Measurements from ENCODE around the gene NSD1.
A peak's percentile ranks its signal among the peaks of the same experiment; 100 is the strongest.
"Not testable (repeated sequence)": the region's sequence is repeated elsewhere in the genome, so short reads cannot be mapped to it uniquely, and the experiment has no call there.

NSD1 gene

DNA sequence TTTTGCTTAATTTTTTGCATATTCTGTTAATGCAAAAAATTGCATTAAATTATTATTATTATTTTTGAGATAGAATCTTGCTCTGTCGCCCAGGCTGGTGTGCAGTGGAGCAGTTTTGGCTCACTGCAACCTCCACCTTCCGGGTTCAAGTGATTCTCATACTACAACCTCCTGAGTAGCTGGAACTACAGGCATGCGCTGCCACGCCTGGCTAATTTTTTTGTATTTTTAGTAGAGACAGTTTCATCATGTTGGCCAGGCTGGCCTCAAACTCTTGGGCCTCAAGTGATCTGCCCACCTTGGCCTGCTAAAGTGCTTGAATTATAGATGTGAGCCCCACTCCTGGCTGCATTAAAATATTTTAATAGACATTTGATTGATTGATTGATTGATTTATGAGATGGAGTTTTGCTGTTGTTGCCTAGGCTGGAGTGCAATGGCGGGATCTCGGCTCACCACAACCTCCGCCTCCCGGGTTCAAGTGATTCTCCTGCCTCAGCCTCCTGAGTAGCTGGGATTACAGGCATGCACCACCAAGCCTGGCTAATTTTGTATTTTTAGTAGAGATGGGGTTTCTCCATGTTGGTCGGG lies 44.4 kb downstream of the NSD1 start:
- DNase-seq, result not testable (repeated sequence)

GRCh38 chr5:177178733-177179304 lies 45.2 kb downstream of the NSD1 start:
- no peak for DNase-seq

- no peak for DNase-seq
Measured at GRCh38 chr5:177179431-177179830, 45.9 kb downstream of the NSD1 start.

- DNase-seq, result no peak
Measured at GRCh38 chr5:177183142-177183541, 49.6 kb downstream of the NSD1 start.

DNA sequence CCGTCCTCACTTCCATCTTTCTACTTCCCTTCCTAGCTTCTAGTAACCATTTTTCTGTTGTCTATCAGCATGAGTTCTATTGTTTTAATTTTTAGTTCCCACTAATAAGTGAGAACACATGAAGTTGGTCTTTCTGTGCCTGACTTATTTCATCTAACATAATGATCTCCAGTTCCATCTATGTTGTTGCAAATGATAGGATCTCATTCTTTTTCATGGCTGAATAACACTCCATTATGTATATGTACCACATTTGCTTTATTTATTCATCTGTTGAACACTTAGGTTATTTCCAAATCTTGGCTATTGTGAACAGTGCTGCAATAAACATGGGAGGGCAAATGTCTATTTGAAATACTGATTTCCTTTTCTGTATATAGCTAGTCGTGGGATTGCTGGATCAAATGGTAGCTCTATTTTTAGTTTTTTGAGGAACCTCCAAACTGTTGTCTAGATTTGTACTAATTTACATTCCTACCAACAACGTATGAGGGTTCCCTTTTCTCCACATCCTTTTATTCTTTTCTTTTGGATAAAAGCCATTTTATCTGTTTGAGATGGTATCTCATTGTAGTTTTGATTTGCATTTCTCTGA lies 50.3 kb downstream of the NSD1 start:
- DNase-seq, result no peak

DNA sequence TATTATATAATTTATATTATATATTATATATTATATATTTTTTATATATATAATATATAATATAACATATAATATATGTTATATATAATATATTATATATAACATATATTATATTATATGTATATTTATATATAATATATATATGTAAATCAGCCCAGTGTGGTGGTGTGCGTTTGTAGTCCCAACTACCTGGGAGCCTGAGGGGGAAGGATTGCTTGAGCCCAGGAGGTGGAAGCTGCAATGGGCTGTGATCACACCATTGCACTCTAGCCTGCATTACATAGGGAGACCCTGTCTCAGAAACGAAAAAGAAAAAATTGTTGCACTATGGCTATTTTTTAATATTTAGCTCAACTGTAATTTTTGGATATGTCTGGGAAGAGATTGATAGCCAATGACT lies 52.4 kb downstream of the NSD1 start:
- DNase-seq, result no peak

DNA sequence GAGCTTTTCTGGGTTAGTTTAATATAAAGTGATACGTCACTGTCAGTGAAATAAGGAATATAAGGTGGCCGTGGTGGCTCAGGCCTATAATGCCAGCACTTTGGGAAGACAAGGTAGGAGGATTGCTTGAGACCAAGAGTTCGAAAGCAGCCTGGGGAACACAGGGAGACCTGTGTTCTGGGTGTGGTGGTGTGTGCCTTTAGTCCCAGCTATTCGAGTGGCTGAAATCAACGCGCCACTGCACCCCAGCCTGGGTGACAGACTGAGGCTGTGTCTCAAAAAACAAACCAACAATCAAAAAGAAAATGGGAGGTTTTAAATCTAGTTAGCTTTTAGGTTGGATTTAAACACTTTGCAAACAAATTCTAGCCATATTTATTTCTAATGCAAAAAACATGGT lies 53.1 kb downstream of the NSD1 start:
- no peak for DNase-seq

- DNase-seq, result no peak
Measured at GRCh38 chr5:177188775-177189174, 55.2 kb downstream of the NSD1 start.

DNA sequence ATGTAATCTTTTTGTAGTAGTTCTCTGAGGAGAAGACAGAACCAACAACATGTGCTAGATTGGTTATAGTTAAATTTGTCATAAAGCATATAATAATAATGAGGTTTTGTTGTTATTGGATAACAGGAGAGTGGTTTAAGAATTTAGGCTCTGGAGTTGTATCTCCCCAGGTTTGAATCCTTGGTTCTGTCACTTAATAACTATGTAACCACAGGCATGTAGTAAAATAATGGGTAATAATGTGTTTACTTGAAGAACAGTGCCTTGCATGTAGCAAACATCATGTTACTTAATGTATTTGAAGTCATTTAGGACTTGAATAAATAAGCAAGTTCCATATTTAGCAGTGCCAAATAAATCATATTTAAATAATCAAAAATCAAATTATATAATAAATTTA lies 55.8 kb downstream of the NSD1 start:
- DNase-seq, result no peak

DNA sequence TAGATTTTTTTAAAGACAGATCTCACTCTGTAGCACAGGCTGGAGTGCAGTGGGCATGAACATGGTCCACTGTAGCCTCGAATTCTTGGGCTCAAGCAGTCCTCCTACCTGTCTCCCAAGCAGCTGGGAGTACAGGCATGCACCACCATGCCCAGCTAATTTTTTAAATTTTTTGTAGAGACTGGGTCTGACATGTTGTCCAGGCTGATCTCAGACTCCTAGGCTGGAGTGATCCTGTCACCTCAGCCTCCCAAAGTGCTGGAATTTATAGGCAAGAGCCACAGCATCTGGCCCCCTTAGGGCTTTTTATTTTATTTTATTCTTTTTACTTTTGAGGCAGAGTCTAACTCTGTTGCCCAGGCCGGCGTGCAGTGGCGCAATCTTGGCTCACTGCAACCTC lies 56.4 kb downstream of the NSD1 start:
- no peak for DNase-seq

DNA sequence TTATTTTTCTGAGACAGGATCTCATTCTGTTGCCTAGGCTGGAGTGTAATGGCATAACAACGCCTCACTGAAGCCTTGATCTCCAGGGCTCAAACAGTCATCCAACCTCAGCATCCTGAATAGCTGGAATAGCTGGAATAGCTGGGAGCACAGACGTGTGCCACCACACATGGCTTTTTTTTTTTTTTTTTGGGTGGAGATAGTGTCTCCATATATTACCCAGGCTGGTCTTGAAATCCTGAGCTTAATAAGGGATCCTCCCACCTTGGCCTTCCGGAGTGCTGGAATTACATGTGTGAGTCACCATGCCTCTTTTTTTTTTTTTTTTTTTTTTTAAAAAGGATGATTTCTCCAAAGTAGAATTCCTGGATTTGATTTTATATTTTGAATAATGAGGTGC lies 60.7 kb downstream of the NSD1 start:
- DNase-seq, result peak; percentile 56

DNA sequence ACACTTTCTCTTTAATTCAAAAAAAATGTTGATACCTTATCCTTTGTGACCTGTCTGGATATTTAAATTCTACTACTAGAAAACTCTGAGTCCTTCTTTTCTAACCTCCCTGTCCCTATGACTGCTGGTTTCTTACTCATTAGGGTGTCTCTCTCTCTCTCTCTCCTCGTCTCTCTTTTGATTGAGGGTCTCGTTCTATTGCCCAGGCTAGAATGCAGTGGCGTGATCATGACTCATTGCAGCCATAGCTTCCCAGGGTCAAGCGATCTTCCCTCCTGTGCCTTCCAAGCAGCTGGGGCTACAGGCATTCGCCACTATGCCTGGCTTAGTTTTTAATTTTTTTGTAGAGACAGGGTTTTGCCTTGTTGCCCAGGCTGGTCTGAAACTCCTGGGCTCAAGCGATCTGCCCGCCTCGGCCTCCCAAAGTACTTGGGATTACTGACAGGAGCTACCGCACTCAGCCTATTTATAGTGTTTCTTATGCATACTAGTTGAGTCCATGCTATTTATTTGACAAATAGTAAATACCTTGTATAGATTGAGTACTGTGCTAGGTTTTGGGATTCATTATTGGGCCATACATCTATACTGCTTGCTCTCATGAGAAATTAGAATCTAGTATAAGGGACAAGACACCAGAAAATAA lies 61.9 kb downstream of the NSD1 start:
- DNase-seq, result no peak

DNA sequence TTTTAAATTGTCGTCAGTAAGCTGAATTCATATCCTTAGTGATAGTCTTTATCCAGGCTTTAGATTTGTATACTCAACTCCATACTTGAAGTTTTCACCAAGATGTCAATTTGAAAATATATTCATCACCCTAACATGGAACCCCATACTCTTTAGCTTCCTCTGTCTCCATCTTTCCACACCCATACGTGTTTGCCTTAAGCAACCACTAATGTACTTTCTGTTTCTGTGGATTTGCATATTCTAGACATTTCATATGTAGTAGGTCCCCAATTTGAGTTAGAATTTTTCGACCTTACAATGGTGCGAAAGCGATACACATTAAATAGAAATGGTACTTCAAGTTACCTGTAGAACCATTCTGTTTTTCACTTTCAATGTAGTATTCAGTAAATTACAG lies 65.2 kb downstream of the NSD1 start:
- no peak for DNase-seq

DNA sequence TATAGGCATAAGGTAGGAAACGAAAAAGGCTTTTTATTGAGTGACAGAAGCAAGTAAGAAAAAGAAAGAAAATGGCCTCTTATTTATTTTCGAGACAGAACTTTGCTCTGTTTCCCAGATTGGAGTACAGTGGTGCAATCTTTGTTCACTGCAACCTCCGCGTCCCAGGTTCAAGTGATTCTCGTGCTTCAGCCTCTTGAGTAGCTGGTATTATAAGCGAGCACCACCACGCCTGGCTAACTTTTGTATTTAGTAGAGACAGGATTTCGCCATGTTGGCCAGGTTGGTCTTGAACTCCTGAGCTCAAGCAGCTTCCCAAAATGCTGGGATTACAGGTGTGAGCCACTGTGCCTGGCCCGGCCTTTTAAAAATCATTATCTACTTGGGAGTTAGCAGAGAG lies 70.7 kb downstream of the NSD1 start:
- no peak for DNase-seq

DNA sequence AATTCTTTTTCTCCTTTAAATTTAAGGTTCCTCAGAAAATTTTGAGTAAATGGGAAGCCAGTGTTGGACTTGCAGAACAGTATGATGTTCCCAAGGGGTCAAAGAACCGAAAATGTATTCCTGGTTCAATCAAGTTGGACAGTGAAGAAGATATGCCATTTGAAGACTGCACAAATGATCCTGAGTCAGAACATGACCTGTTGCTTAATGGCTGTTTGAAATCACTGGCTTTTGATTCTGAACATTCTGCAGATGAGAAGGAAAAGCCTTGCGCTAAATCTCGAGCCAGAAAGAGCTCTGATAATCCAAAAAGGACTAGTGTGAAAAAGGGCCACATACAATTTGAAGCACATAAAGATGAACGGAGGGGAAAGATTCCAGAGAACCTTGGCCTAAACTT lies 76.0 kb downstream of the NSD1 start:
- no peak for DNase-seq

GRCh38 chr5:177212242-177212641 lies 78.7 kb downstream of the NSD1 start:
- DNase-seq, result no peak

- no peak for DNase-seq
Measured at GRCh38 chr5:177220576-177220975, 87.0 kb downstream of the NSD1 start.

GRCh38 chr5:177222269-177222668 lies 88.7 kb downstream of the NSD1 start:
- no peak for DNase-seq

- DNase-seq, result no peak
Measured at GRCh38 chr5:177225798-177226197, 92.2 kb downstream of the NSD1 start.

DNA sequence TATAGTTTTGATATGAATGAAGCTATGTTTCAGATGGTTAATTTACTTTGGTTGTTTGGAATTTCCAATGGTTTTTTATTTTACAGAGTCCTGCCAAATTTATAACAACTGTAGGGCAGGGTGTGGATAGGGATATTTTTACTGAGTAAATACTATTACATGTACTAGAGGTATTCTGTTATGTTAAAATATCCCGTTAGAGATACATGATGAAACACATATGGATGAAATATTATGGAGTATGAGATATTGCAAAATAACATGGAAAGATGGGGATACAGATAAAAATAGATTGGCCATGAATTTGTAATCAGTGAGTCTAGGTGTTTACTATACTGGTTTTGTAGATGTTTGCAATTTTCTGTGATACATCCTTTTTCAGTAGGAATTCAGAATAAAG lies 93.3 kb downstream of the NSD1 start:
- DNase-seq, result no peak

- DNase-seq, result no peak
Measured at GRCh38 chr5:177228751-177229150, 95.2 kb downstream of the NSD1 start.

GRCh38 chr5:177230660-177231059 lies 97.1 kb downstream of the NSD1 start:
- DNase-seq, result no peak

DNA sequence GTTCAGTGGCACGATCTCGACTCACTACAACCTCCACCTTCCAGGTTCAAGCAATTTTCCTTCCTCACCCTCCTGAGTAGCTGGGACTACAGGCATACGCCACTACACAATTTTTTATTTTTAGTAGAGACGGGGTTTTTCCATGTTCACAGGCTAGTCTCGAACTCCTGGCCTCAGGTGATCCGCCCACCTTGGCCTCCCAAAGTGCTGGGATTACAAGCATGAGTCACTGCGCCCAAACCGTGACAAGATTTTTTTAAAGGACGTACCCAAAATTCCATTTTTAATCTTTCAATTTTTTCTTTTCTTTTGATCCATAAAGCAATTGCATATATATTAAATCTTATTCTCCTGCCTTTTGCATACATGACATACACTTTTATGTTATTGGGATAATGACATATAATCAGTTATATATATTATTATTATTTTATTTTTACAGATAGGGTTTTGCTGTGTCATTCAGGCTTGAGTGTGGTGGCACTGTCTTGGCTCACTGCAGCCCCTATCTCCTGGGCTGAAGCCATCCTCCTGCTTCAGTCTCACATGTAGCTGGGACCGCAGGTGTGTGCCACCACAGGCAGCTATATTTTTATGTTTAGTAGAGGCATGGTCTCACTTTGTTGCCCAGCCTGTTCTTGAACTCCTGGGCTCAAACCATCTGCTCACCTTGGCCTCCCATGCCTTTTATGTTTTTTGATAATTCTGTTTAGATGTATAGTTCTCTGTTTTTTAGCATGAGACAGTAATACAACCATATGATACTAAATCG lies 98.1 kb downstream of the NSD1 start:
- no peak for DNase-seq

DNA sequence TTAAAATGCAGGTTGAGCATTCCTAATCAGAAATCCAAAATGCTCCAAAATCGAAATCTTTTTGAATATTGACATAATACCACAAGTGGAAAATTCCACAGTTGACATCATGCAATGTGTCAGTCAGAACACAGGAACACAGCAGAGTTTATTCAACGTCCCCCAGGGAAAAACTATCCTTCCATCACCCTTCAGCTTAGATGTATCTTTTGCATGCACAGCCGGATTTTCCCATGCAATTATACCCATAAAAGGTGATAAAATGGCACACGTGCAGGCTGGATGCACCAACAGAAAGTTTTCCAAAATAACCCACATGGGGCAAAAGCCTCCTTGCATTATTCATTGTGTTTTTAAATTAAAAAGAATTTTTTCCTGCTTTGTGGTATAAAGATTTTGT lies 98.8 kb downstream of the NSD1 start:
- no peak for DNase-seq

Measured in DMS53 (cell line).